ENCODE data around the gene TDRD7. TPM values are rescaled to one million over a fixed set of nuclear protein-coding genes. Genes with fewer than 3 reads are reported as not detected.

The TDRD7 gene
- total and polyA plus RNA-seq, 2 donors (not counting 1 experiment from before 2014, with no cell fraction given): 11.5 to 19.7 TPM

- H3K4me1 ChIP-seq (ENCODE audit: control insufficient read depth in 2 of 2, insufficient read depth in 2 of 2, low read length in 2 of 2): peaks cover 15% of the 10 kb centered on the region in 2 donors
- peaks cover 5% of the 10 kb centered on the region for H3K27me3 Mint-ChIP-seq
- peaks cover 18% of the 10 kb centered on the region for H3K4me1 Mint-ChIP-seq
- H3K27ac Mint-ChIP-seq: no peak overlapping the region
- 100% methylated on average over 7 of the region's 10 CpGs for WGBS (ENCODE audit: insufficient coverage)
- ATAC-seq (ENCODE audit: low read depth): no peak
- H3K79me2 ChIP-seq (ENCODE audit: control insufficient read depth, insufficient read depth, low read length): no peaks in the 10 kb centered on the region
- DNase-seq: no peak
- no peak overlapping the region for H3K4me2 ChIP-seq (replicated peaks; ENCODE audit: low read depth, low read length, poor library complexity, severe bottlenecking)
- ChIA-PET CTCF (no interaction called here), POLR2A (no interaction called here)
- no peak overlapping the region for H3K27ac ChIP-seq (ENCODE audit: low read length in 2 of 2)
- intact Hi-C loops (cut with micrococcal nuclease): no loop called here
- H3K4me3 Mint-ChIP-seq: no peak overlapping the region
- H2AFZ ChIP-seq (ENCODE audit: insufficient read depth, low read depth, low read length, poor library complexity, severe bottlenecking): no peak overlapping the region
- H3K9me3 ChIP-seq (ENCODE audit: control extremely low read depth in 1 of 3, control insufficient read depth in 2 of 3, insufficient read depth in 1 of 3, low read length in 2 of 3): peaks cover 0 to 5% (median 0%) of the 10 kb centered on the region in 3 donors
- peaks cover 0 to 24% (median 0%) of the 10 kb centered on the region in 4 experiments for H3K27me3 ChIP-seq (replicated peaks in 1 of 4; ENCODE audit: control extremely low read depth in 1 of 4, control insufficient read depth in 3 of 4, insufficient read depth in 4 of 4, low read length in 3 of 4)
- no peaks in the 10 kb centered on the region for H3K9me3 Mint-ChIP-seq (ENCODE audit: insufficient read depth)
- H3K9ac ChIP-seq (ENCODE audit: low read length): no peak overlapping the region
- no peaks in the 10 kb centered on the region for H4K20me1 ChIP-seq (ENCODE audit: control insufficient read depth, insufficient read depth, low read length, poor library complexity, severe bottlenecking)
- TF ChIP-seq EZH2 (IDR thresholded peaks at IDR 0.05; ENCODE audit: borderline replicate concordance, insufficient read depth, low read depth, low read length, poor library complexity, severe bottlenecking): no peak
- TF ChIP-seq, protein P1, sequence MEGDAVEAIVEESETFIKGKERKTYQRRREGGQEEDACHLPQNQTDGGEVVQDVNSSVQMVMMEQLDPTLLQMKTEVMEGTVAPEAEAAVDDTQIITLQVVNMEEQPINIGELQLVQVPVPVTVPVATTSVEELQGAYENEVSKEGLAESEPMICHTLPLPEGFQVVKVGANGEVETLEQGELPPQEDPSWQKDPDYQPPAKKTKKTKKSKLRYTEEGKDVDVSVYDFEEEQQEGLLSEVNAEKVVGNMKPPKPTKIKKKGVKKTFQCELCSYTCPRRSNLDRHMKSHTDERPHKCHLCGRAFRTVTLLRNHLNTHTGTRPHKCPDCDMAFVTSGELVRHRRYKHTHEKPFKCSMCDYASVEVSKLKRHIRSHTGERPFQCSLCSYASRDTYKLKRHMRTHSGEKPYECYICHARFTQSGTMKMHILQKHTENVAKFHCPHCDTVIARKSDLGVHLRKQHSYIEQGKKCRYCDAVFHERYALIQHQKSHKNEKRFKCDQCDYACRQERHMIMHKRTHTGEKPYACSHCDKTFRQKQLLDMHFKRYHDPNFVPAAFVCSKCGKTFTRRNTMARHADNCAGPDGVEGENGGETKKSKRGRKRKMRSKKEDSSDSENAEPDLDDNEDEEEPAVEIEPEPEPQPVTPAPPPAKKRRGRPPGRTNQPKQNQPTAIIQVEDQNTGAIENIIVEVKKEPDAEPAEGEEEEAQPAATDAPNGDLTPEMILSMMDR (IDR thresholded peaks at IDR 0.05): no peak
- H3K36me3 ChIP-seq (replicated peaks in 1 of 2; ENCODE audit: control extremely low read depth in 1 of 2, control insufficient read depth in 1 of 2, extremely low read depth in 1 of 2, insufficient read depth in 2 of 2, low read length in 1 of 2): no peaks in the 10 kb centered on the region
- H3K4me3 ChIP-seq (ENCODE audit: control extremely low read depth in 1 of 5, extremely low read depth in 1 of 5, insufficient read depth in 1 of 5, low read depth in 2 of 5, low read length in 4 of 5): no peak overlapping the region
These were observed 21.0 kb upstream of the TDRD7 start for GRCh38 chr9:97390791-97391406.

DNA sequence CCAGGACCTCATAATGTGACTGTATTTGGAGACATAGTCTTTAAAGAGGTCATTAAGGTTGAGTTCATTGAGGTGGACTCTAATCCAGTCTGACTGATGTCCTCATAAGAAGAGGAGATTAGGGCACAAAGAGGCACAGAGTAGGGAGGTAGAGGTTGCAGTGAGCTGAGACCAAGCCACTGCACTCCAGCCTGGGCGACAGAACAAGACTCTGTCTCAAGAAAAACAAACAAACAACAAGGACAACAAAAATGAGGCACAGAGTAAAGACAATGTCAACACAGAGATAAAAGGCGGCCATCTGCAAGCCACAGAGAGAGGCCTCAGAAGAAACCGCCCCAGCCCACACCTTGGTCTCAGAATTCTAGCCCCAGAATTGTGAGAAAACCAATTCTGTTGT lies 17.0 kb upstream of the TDRD7 start:
- no peak overlapping the region for H3K4me3 ChIP-seq (ENCODE audit: control extremely low read depth in 1 of 5, extremely low read depth in 1 of 5, insufficient read depth in 1 of 5, low read depth in 2 of 5, low read length in 4 of 5)
- H3K36me3 ChIP-seq (replicated peaks in 1 of 2; ENCODE audit: control extremely low read depth in 1 of 2, control insufficient read depth in 1 of 2, extremely low read depth in 1 of 2, insufficient read depth in 2 of 2, low read length in 1 of 2): no peaks in the 10 kb centered on the region
- Mint-ChIP-seq H3K4me3 (no peak overlapping the region), H3K27ac (no peak overlapping the region), H3K27me3 (no peaks in the 10 kb centered on the region), H3K9me3 (ENCODE audit: insufficient read depth) (no peaks in the 10 kb centered on the region), H3K4me1 (no peaks in the 10 kb centered on the region)
- H3K9me3 ChIP-seq (ENCODE audit: control extremely low read depth in 1 of 3, control insufficient read depth in 2 of 3, insufficient read depth in 1 of 3, low read length in 2 of 3): peaks cover 0 to 10% (median 0%) of the 10 kb centered on the region in 3 donors
- CTCF ChIA-PET: interaction anchor here (4.7 kb wide), 1 partner anchor 8 kb away, joined by 37 read pairs; no protein-coding TSS in a partner anchor
- H2AFZ ChIP-seq (ENCODE audit: insufficient read depth, low read depth, low read length, poor library complexity, severe bottlenecking): no peak overlapping the region
- no peaks in the 10 kb centered on the region for H3K4me1 ChIP-seq (ENCODE audit: control insufficient read depth in 2 of 2, insufficient read depth in 2 of 2, low read length in 2 of 2)
- POLR2A ChIA-PET: no interaction called here
- ATAC-seq (ENCODE audit: low read depth) (no peak), DNase-seq (no peak)
- TF ChIP-seq EZH2 (IDR thresholded peaks at IDR 0.05; ENCODE audit: borderline replicate concordance, insufficient read depth, low read depth, low read length, poor library complexity, severe bottlenecking): no peak
- TF ChIP-seq, protein P1 (IDR thresholded peaks at IDR 0.05): no peak
- H3K27ac ChIP-seq (ENCODE audit: low read length in 2 of 2): no peak overlapping the region
- no peaks in the 10 kb centered on the region for H4K20me1 ChIP-seq (ENCODE audit: control insufficient read depth, insufficient read depth, low read length, poor library complexity, severe bottlenecking)
- peaks cover 0 to 6% (median 0%) of the 10 kb centered on the region in 4 experiments for H3K27me3 ChIP-seq (replicated peaks in 1 of 4; ENCODE audit: control extremely low read depth in 1 of 4, control insufficient read depth in 3 of 4, insufficient read depth in 4 of 4, low read length in 3 of 4)
- H3K79me2 ChIP-seq (ENCODE audit: control insufficient read depth, insufficient read depth, low read length): no peaks in the 10 kb centered on the region
- no peak overlapping the region for H3K4me2 ChIP-seq (replicated peaks; ENCODE audit: low read depth, low read length, poor library complexity, severe bottlenecking)
- H3K9ac ChIP-seq (ENCODE audit: low read length): no peak overlapping the region
- intact Hi-C loops (cut with micrococcal nuclease): no loop called here
- WGBS (ENCODE audit: insufficient coverage): 73% methylated on average over 1 of the region's 3 CpGs

Data from B cell (primary cell).